Skin of body (tissue), 2 donors: ENCODE measurements around the gene ST7. TPM values are rescaled to one million over a fixed set of nuclear protein-coding genes. Genes with fewer than 3 reads are reported as not detected.
"Not testable (repeated sequence)": the region's sequence is repeated elsewhere in the genome, so short reads cannot be mapped to it uniquely, and the experiment has no call there.

Experiments
- DNase-seq: peaks from one replicate; lab custom pipeline; 2025; lab: John Stamatoyannopoulos, UW
- total RNA-seq: library from RNA; depleted of rRNA; stranded (reverse); fragments of >200 nt; gene quantifications from one replicate; pipeline ENCODE4 v1.2.3, GENCODE V29; 2014

ST7 gene
- 19.6 TPM for total RNA-seq

DNA sequence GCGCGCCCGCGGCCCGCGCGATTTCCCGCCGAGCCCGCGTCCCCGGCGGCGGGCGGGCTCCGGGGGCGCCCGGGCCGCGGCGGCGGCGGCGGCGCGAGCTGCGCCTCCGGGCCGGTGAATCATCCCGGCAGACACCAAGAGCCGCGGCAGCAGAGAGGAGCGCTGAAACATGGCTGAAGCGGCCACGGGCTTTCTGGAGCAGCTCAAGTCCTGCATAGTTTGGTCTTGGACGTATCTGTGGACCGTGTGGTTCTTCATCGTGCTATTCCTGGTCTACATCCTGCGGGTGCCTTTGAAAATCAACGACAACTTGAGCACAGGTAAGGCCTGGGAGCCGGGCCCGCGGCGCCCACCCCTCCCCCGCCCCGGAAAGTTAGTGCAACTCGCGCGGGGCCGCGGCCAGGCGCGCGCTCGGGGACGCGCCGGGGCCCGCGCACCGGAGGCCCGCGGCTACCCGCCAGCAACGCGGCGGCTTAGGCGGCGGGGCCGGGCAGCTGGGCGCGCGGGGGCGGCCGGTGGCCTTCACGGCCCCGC, at the start of gene ST7:
TSS of gene ST7 (plus strand) at position 130 of the 534 bp plus-strand sequence. CDS start at position 170, 40 bp downstream.
- DNase-seq: peak; percentile 67

GRCh38 chr7:116906391-116906790, 46.9 kb upstream of the ST7 start:
- DNase-seq: no peak

- no peak for DNase-seq
Measured at GRCh38 chr7:116910383-116910782, 42.9 kb upstream of the ST7 start.

DNA sequence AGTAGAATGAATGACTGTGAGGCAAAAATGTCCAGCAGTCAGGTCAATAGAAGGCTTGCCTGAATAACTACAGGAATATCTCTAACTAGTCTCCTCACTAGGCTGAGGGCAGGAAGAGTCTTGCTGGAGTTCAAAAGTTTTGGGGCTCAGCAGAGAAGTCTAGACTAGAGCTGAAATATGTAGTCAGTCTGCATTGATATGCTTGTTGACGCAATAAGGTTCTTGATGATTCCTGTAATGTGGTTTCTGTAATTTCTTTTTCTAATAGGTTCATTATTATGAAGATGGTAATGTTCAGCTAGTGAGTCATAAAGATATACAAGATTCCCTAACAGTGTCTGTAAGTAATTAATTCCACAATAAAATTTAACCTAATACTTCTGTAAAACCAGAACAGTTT, 41.5 kb upstream of the ST7 start:
- DNase-seq: no peak

- DNase-seq: no peak
Measured at GRCh38 chr7:116912269-116912909, 40.9 kb upstream of the ST7 start.

DNA sequence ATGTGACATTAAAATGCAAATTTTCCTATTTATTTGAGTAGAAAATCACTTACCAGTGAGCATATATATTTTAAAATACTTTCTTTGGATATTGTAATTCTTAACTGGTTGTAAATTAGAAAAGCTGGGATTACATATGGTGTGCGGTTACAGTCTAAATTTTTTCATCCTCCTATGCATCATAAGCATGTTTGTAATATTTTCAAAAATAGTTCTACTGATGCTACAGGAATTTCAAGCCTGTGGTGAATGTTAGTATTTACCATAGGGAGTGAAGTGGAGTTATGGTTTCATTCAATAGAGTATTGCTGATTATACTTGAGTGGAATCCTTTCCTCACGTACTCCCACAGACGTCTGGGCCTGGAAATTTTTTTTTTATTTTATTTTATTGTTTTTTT, 34.6 kb upstream of the ST7 start:
- no peak for DNase-seq

DNA sequence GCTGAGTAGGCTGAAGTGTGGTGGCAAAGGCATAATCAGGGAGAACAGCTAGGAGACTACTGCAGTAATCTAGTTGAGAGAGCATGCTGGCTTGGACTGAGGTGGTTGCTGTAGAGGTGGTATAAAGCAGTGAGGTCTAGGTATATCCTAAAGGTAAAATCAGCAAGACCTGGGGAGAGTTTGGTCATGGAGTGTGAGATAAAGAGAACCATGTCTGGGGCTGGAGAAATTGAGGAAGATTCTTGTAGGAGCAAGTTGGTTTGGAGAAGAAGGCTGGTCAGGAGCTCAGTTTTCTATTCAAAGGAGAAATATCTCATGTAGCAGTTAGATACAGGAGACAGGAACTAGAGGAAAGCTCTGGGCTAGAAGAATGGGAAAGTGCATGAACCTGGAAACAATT, 32.9 kb upstream of the ST7 start:
- no peak for DNase-seq

DNA sequence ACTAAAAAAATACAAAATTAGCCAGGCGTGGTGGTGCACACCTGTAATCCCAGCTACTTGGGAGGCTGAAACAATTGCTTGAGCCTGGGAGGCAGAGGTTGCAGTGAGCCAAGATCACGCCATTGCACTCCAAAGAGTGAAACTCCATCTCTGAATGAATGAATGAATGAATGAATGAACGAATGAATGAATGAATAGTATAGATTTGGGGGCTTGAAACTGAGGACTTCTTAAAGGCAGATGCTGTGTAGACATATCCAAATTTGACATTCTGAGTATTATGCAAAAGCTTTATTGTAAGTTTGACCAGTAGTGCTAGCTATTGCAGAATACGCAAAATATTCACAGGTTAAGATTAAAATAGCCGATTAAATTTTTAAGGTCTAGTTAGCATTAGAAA, 30.8 kb upstream of the ST7 start:
- DNase-seq: no peak

DNA sequence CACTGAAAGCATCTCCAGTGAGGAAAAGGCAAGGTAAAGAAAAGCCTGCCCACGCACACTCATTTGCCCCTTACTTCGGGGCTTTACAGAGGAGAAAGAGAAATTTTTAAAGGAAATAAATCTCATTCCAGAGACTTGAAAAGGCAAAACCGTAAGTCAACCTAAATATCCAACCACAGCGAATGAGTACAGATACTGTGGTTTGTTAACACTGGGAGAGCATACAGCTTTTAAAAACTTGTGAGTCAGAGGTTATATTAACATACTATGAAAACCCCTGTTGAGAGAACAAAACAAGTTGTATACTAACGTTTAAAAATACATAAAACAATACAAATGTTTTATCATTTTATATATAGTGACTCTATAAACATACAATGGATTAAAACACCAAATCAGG, 28.6 kb upstream of the ST7 start:
- no peak for DNase-seq

DNA sequence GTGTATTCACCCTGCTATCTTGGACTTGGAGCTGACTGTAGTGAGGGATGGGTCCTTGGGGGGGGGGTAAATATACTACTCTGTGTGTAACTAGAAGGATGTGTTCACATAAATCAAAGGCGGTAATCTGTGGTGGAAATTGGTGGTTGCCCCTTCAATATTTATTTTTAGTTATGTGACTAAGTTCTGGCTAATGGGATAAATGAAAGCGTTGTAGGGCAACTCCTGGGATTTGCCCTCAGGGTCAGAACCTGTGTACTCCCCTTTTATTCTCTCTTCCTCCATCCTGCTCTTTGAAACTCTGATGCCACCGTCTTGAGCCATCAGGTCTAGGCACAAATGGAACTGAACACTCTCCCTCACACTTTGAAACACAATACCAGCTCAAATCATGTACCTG, 24.3 kb upstream of the ST7 start:
- no peak for DNase-seq

DNA sequence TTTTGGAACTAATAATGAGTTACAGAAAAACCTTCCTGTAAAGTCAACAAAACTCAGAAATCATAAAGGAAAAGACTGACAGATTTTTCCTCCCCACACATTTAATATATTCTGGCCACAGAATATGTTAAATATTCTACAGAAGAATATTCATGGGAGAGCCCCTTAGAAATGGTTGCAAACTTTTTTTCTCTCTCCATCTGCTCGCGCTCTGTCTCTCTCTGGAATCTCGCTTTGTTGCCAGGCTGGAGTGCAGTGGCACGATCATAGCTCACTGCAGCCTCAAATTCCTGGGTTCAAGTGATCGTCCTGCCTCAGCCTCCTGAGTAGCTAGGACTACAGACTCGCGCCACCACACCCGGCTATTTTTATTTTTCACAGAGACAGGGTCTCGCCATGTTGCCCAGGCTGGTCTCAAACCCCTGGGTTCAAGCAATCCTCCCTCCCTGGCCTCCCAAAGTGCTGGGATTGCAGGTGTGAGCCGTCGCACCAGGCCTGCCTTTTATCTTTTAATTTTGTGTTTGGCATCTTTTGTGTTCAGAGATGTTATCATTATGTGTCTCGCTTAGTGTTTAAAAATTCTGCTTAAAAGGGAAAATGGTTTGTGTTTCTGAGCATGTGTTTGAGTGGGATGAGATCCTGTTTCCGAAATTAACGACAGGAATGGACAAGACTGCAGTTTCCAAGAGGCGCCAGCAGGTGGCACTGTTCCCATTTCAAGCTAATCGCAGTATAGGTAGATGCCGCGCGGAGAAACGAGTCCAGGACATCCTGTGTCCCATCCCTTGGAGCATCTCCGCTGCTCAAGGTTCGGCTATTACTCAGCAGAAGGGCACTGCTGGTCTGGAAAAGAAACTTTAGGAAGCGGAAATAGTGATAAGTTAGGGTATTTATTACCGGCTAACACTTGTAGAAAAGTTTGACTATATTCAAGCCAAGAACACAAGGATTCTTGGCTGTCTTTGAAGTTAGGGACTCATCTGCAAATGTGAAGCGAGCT, 23.1 kb upstream of the ST7 start:
- peak; percentile 64 for DNase-seq

- DNase-seq: no peak
Measured at GRCh38 chr7:116932566-116932965, 20.7 kb upstream of the ST7 start.

GRCh38 chr7:116933465-116933864, 19.8 kb upstream of the ST7 start:
- no peak for DNase-seq

GRCh38 chr7:116934580-116934979, 18.7 kb upstream of the ST7 start:
- DNase-seq: no peak

DNA sequence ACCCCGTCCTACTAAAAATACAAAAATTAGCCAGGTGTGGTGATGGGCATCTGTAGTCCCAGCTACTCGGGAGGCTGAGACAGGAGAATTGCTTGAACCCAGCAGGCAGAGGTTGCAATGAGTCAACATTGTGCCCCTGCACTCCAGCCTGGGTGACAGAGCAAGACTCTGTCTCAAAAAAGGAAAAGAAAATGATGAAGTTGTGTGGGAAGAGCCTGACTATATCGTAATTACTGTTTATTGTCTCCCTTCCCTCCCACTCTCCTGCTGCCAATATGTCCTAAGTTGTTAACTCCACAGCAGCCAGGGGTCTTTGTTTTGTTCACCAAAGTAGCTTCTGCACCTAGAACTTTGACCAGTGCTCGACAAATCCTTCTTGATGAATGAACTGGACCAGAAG, 16.5 kb upstream of the ST7 start:
- not testable (repeated sequence) for DNase-seq

- DNase-seq: no peak
Measured at GRCh38 chr7:116938678-116939077, 14.6 kb upstream of the ST7 start.

DNA sequence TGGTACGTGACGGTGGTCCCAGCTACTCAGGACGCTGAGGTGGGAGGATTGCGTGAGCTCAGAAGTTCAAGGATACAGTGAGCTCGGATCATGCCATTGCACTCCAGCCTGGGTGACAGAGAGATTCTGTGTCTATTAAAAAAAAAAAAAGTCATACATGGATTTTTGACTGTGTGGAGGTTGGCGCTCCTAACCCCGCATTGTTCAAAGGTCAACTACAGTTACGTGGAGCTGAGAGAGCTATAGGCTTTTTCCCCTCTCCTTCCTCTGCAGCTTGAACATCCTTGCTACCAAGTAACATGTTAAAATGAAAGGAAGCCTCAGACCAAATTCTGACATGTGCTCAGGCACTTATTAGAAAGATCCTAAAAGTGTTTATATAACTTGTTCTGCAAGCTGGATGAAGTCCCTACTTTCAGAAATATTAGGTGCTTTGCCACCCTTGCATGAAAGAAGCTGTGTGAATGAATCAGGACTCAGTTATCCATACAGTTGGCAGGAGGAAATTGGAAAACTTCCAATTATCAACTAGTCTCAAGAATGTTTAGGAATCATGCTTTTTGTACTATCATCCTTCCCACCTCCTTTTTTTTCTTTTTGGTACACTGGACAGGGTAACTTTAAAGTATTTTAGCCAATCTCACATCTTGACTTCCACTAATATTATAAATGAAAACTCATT, 12.5 kb upstream of the ST7 start:
- no peak for DNase-seq

- DNase-seq: no peak
Measured at GRCh38 chr7:116942504-116942903, 10.8 kb upstream of the ST7 start.

DNA sequence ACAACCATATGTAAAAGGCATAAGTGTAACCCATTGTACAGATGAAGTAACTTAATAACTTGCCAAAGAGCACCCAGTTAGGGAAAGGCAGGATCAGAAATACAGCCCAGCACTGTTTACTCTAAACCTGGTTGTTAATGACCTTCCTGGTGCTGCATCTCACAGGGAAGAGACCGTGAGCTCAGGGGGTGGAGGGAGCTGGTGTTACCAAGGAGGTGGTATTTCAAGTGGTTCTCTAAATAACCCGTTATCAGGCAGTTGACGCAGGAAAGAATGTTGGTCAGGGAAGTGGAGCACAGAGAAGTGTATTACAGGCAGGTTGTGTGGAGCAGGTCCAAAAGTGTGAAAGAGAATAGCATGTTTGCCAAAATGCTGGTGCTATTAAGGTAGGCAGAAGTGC, 4.4 kb upstream of the ST7 start:
- DNase-seq: no peak

DNA sequence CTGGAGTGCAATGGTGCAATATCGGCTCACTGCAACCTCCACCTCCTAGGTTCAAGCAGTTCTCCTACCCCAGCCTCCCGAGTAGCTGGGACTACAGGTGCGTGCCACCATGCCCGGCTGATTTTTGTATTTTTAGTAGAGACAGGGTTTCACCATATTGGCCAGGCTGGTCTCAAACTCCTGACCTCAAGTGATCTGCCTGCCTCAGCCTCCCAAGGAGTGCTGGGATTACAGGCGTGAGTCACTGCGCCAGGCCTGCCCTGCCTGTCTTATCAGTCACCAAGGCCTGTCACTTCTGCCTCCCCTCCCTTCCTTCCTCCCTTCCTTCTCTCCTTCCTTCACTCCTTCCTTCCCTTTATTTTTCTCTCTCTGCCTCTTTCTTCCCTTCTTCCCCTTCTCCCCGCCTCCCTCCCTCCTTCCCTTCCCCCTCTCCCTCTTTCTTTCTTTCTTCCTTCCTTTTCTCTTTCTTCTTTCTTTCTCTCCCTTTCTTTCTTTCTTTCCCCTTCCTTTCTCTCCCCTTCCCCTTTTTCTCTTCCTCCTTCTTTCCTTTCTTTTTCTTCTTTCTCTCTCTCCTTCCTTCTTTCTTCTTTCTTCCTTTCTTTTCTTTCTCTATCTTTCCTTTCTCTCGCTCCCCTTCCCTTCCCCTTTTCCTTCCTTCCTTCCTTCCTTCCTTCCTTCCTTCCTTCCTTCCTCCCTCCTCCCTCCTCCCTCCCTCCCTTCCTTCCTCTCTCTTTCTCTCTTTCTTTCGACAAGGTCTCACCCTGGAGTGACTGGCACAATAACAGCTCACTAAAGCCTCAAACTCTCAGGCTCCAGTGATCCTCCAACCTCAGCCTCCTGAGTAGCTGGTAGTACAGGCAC, 3.1 kb upstream of the ST7 start:
- DNase-seq: no peak

GRCh38 chr7:116950889-116951351, 2.4 kb upstream of the ST7 start:
- no peak for DNase-seq
